Activated CD4-positive, alpha-beta T cell treated with anti-CD3 and anti-CD28 coated beads, Interleukin-2, amount 50 U/mL, for 48 hours (primary cell): Measurements from ENCODE around the gene ALDOC.

Source experiments
- DNase-seq, 2 experiments: peaks; one replicate each; pipeline ENCODE4 v3.0.0-alpha.2; 2020

Gene ALDOC

GRCh38 chr17:28530250-28530649, 46.4 kb downstream of the ALDOC start:
- DNase-seq, result no peak

GRCh38 chr17:28529013-28529400, 47.7 kb downstream of the ALDOC start:
- no peak for DNase-seq

- no peak for DNase-seq
Measured at GRCh38 chr17:28528327-28529012, 48.2 kb downstream of the ALDOC start.

- no peak for DNase-seq
Measured at GRCh38 chr17:28527859-28528258, 48.8 kb downstream of the ALDOC start.

GRCh38 chr17:28527181-28527681, 49.5 kb downstream of the ALDOC start:
- no peak for DNase-seq

GRCh38 chr17:28526381-28526780, 50.3 kb downstream of the ALDOC start:
- DNase-seq, result no peak

GRCh38 chr17:28524476-28525424, 51.9 kb downstream of the ALDOC start:
- DNase-seq, result no peak

GRCh38 chr17:28523876-28524275, 52.8 kb downstream of the ALDOC start:
- no peak for DNase-seq

GRCh38 chr17:28523186-28523585, 53.5 kb downstream of the ALDOC start:
- no peak for DNase-seq
